CD8-positive, alpha-beta memory T cell (primary cell): ENCODE results near the gene OSBP2. TPM values are rescaled to one million over a fixed set of nuclear protein-coding genes. Genes with fewer than 3 reads are reported as not detected.
"Not testable (repeated sequence)": the region's sequence is repeated elsewhere in the genome, so short reads cannot be mapped to it uniquely, and the experiment has no call there.

ENCODE experiments used
- CTCF ChIA-PET: fragments of 350-600 bp; sonication (Branson Sonifier 250); formaldehyde crosslinking; loops from one replicate; lab custom pipeline; 2021; ENCODE audit warnings: antibody characterized with exemption; lab: Charles Lee
- POLR2A ChIA-PET: fragments of 350-600 bp; sonication (Branson Sonifier 250); formaldehyde crosslinking; loops from one replicate; lab custom pipeline; 2021; ENCODE audit warnings: antibody characterized with exemption; lab: Charles Lee
- DNase-seq, 5 donors: peaks; one replicate each; pipeline versions ENCODE4 v3.0.0 to v3.0.0-alpha.2; 2020 to 2022; ENCODE audit warnings: mixed read lengths in 1 of 5
- H3K27ac ChIP-seq: one replicate; pipeline ENCODE4 v1.7.0; 2013; ENCODE audit warnings: low read depth, mild to moderate bottlenecking, low read length, moderate library complexity
- H3K27me3 ChIP-seq: 2 replicates; pipeline ENCODE4 v1.7.0; 2013; ENCODE audit warnings: low read length, mild to moderate bottlenecking; ENCODE audit not compliant: insufficient read depth, poor library complexity, severe bottlenecking
- H3K36me3 ChIP-seq: 2 replicates; pipeline ENCODE4 v1.7.0; 2013; ENCODE audit warnings: mild to moderate bottlenecking, low read length, moderate library complexity; ENCODE audit not compliant: insufficient read depth
- H3K4me1 ChIP-seq: 2 replicates; pipeline ENCODE4 v1.7.0; 2013; ENCODE audit warnings: mild to moderate bottlenecking, low read length, moderate library complexity; ENCODE audit not compliant: insufficient read depth
- H3K4me3 ChIP-seq: 2 replicates; pipeline ENCODE4 v1.7.0; 2013; ENCODE audit warnings: mild to moderate bottlenecking, low read length
- H3K9me3 ChIP-seq: 2 replicates; pipeline ENCODE4 v1.7.0; 2013; ENCODE audit warnings: mild to moderate bottlenecking, low read length
- H3K27ac Mint-ChIP-seq, 8 donors: one replicate each; pipeline ENCODE4 v1.8.0; 2020 to 2021; ENCODE audit warnings: mixed read lengths in 8 of 8, mild to moderate bottlenecking in 6 of 8, inconsistent platforms in 3 of 8, moderate library complexity in 3 of 8
- H3K27me3 Mint-ChIP-seq, 2 donors: one replicate each; pipeline ENCODE4 v1.8.0; 2020 to 2021; ENCODE audit warnings: mixed read lengths in 2 of 2, mild to moderate bottlenecking in 1 of 2, moderate library complexity in 1 of 2
- H3K36me3 Mint-ChIP-seq, 3 donors: one replicate each; pipeline ENCODE4 v1.8.0; 2020 to 2021; ENCODE audit warnings: mixed read lengths in 3 of 3, inconsistent platforms in 1 of 3, mild to moderate bottlenecking in 1 of 3
- H3K4me1 Mint-ChIP-seq, 3 donors: one replicate each; pipeline ENCODE4 v1.8.0; 2020 to 2021; ENCODE audit warnings: mixed read lengths in 3 of 3, inconsistent platforms in 1 of 3, mild to moderate bottlenecking in 1 of 3
- H3K4me3 Mint-ChIP-seq, 7 donors: one replicate each; pipeline ENCODE4 v1.8.0; 2020 to 2021; ENCODE audit warnings: mixed read lengths in 7 of 7, mild to moderate bottlenecking in 6 of 7, moderate library complexity in 4 of 7, inconsistent platforms in 2 of 7
- H3K9me3 Mint-ChIP-seq, 5 donors: one replicate each; pipeline ENCODE4 v1.8.0; 2020 to 2022; ENCODE audit warnings: mixed read lengths in 5 of 5, mild to moderate bottlenecking in 3 of 5, moderate library complexity in 2 of 5, inconsistent platforms in 1 of 5
- polyA plus RNA-seq: library from polyadenylated mRNA; unstranded; fragments of 300-500 nt; fragmentation: Illumina TruSeq; gene quantifications from one replicate; pipeline ENCODE4 v1.2.3, GENCODE V29; 2021
- total RNA-seq, 2 experiments: library from RNA; stranded (reverse); gene quantifications; one replicate each; pipeline ENCODE4 v1.2.3, GENCODE V29; 2021

Gene OSBP2
- total and polyA plus RNA-seq, 3 experiments from 2014 or later: 0.66 to 0.74 (median 0.74) TPM

DNA sequence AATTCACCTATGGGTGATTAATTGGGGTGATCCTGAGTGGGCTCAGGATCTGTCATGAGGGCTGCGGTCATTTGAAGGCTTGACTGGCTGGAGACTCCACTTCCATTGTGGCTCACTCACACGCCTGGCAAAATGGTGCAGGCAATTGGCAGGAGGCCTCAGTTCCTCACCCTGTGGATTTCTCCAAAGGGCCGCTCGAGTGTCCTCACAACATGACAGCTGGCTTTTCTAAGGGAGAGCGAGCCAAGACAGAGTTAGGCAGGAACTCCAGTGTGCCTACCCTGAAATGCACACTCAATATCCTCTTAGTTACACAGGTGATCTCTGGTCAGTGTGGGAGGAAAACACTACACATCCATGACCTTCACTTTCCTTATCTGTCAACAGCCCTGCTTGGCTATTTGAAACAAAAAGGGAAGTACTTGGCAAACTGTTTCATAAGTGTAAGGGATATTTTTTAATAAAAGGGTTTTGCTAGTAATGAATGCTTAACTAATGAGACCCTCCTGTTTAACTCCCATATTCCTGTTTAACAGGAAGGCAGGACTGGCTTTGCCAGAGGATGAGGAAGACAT is 25.7 kb downstream of the OSBP2 start:
- no peak for DNase-seq
- Mint-ChIP-seq H3K27ac (no peak overlapping the region), H3K4me3 (no peak overlapping the region), H3K4me1 (no peaks in the 10 kb centered on the region), H3K36me3 (peaks cover 0 to 4% (median 0%) of the 10 kb centered on the region in 3 donors), H3K27me3 (peaks cover 0 to 2% of the 10 kb centered on the region in 2 donors), H3K9me3 (no peaks in the 10 kb centered on the region)
- Histone ChIP-seq H3K4me3 (no peak overlapping the region), H3K27ac (no peak overlapping the region), H3K9me3 (no peaks in the 10 kb centered on the region), H3K27me3 (no peaks in the 10 kb centered on the region), H3K36me3 (no peaks in the 10 kb centered on the region), H3K4me1 (no peaks in the 10 kb centered on the region)
- POLR2A ChIA-PET: no interaction called here
- CTCF ChIA-PET: interaction anchor here (1.3 kb wide), 1 partner anchor 86 kb away, joined by 3 read pairs; no protein-coding TSS in a partner anchor

- POLR2A ChIA-PET: no interaction called here
- Histone ChIP-seq H3K9me3 (no peaks in the 10 kb centered on the region), H3K27me3 (no peaks in the 10 kb centered on the region), H3K4me1 (no peaks in the 10 kb centered on the region), H3K27ac (no peak overlapping the region), H3K4me3 (no peak overlapping the region), H3K36me3 (no peaks in the 10 kb centered on the region)
- CTCF ChIA-PET: no interaction called here
- no peak overlapping the region for H3K27ac Mint-ChIP-seq
- H3K36me3 Mint-ChIP-seq: peaks cover 0 to 2% (median 0%) of the 10 kb centered on the region in 3 donors
- H3K4me1 Mint-ChIP-seq: no peaks in the 10 kb centered on the region
- no peaks in the 10 kb centered on the region for H3K9me3 Mint-ChIP-seq
- DNase-seq: no peak
- peaks cover 2 to 3% of the 10 kb centered on the region in 2 donors for H3K27me3 Mint-ChIP-seq
- no peak overlapping the region for H3K4me3 Mint-ChIP-seq
These were observed 27.1 kb downstream of the OSBP2 start for GRCh38 chr22:30721741-30722140.

DNA sequence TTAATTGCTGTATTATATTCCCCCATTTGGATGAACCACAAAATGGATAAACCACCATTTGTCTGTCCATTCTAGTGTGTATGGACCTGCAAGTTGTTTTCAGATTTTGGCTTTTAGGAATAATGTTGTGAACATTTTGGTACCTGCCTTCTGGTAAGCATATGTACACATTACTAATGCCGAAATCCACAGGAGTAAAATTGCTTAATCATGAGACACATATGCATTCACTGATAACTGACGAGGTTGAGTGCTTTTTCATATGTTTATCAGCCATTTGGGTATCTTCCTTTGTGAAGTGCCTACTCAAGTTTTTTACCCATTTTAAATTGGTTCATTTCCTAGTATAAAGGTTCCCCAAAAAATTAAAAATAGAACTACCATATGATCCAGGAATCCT is 34.2 kb downstream of the OSBP2 start:
- Histone ChIP-seq H3K9me3 (no peaks in the 10 kb centered on the region), H3K4me3 (no peak overlapping the region), H3K36me3 (no peaks in the 10 kb centered on the region), H3K27ac (no peak overlapping the region), H3K27me3 (no peaks in the 10 kb centered on the region), H3K4me1 (no peaks in the 10 kb centered on the region)
- DNase-seq: no peak
- no peaks in the 10 kb centered on the region for H3K4me1 Mint-ChIP-seq
- POLR2A ChIA-PET: no interaction called here
- H3K36me3 Mint-ChIP-seq: no peaks in the 10 kb centered on the region
- CTCF ChIA-PET: no interaction called here
- peaks cover 0 to 1% (median 0%) of the 10 kb centered on the region in 5 donors for H3K9me3 Mint-ChIP-seq
- no peak overlapping the region for H3K4me3 Mint-ChIP-seq
- no peak overlapping the region for H3K27ac Mint-ChIP-seq
- H3K27me3 Mint-ChIP-seq: peaks cover 0 to 3% of the 10 kb centered on the region in 2 donors

DNA sequence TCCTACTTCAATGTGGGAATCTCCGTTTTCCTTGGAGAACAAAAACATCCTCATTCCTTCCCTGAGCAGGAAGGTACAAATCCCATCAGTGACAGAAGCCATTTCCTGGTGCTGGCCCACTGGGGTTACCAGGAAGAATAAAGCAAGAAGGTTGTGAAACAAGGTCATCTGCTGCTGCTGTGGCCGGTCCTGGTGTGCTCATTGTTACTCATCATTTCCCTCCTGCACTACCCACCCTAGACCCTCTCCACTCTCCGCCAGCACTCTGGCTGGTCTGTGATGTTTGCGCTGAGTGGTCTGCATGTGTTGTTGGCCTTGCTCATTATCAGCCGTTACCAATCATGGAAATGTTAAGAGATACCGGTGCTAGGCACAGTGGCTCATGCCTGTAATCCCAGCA is 37.0 kb downstream of the OSBP2 start:
- H3K36me3 Mint-ChIP-seq: peaks cover 0 to 4% (median 0%) of the 10 kb centered on the region in 3 donors

GRCh38 chr22:30732426-30732825 is 37.8 kb downstream of the OSBP2 start:
- Mint-ChIP-seq H3K36me3 (peaks cover 0 to 4% (median 0%) of the 10 kb centered on the region in 3 donors), H3K4me3 (no peak overlapping the region)
- POLR2A ChIA-PET: no interaction called here

More for the DNA sequence above, 37.0 kb downstream of the OSBP2 start:
- H3K4me1 Mint-ChIP-seq: no peaks in the 10 kb centered on the region
- no peaks in the 10 kb centered on the region for H3K27me3 ChIP-seq
- H3K9me3 Mint-ChIP-seq: peaks cover 0 to 3% (median 0%) of the 10 kb centered on the region in 5 donors
- no peak overlapping the region for H3K27ac ChIP-seq
- CTCF ChIA-PET: no interaction called here
- POLR2A ChIA-PET: no interaction called here
- no peak overlapping the region for H3K4me3 Mint-ChIP-seq
- H3K4me1 ChIP-seq: no peaks in the 10 kb centered on the region
- no peaks in the 10 kb centered on the region for H3K27me3 Mint-ChIP-seq
- H3K36me3 ChIP-seq: no peaks in the 10 kb centered on the region
- no peaks in the 10 kb centered on the region for H3K9me3 ChIP-seq
- H3K4me3 ChIP-seq: no peak overlapping the region
- no peak for DNase-seq
- H3K27ac Mint-ChIP-seq: peak overlapping the region in 1 of 8 donors; percentile 4

DNA sequence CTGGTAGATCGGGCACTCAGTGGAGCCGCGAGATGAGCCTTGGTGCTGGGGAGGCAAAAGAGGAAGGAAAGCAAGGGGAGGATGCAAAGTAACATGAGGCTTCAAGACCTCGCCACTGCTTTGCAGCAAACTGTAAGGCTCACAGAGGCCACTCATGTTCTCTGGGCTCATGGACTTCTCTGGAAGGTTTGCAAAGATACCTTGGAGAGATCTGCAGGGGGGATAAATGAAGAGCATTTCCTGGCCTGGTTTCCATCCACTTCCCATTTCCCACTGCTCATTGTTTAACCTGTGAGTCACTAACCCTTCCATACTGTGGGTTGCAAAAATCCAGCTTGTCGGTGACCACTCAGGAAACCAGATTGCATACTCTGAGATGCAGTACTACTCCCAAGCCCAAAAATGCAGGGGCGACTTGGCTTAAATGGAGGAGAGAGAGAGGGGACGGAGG is 38.5 kb downstream of the OSBP2 start:
- peaks cover 0 to 3% (median 0%) of the 10 kb centered on the region in 5 donors for H3K9me3 Mint-ChIP-seq
- peaks cover 0 to 4% (median 0%) of the 10 kb centered on the region in 3 donors for H3K36me3 Mint-ChIP-seq
- H3K4me3 Mint-ChIP-seq: no peak overlapping the region
- H3K4me3 ChIP-seq: no peak overlapping the region
- no peaks in the 10 kb centered on the region for H3K4me1 ChIP-seq
- no peaks in the 10 kb centered on the region for H3K27me3 ChIP-seq
- no peak overlapping the region for H3K27ac ChIP-seq
- no peaks in the 10 kb centered on the region for H3K27me3 Mint-ChIP-seq
- no peaks in the 10 kb centered on the region for H3K9me3 ChIP-seq
- no peaks in the 10 kb centered on the region for H3K4me1 Mint-ChIP-seq
- DNase-seq: no peak
- no peak overlapping the region for H3K27ac Mint-ChIP-seq
- no peaks in the 10 kb centered on the region for H3K36me3 ChIP-seq
- ChIA-PET CTCF (no interaction called here), POLR2A (no interaction called here)

More at GRCh38 chr22:30732426-30732825, 37.8 kb downstream of the OSBP2 start:
- H3K27ac ChIP-seq: no peak overlapping the region
- Mint-ChIP-seq H3K9me3 (peaks cover 0 to 3% (median 0%) of the 10 kb centered on the region in 5 donors), H3K27me3 (no peaks in the 10 kb centered on the region), H3K27ac (no peak overlapping the region), H3K4me1 (no peaks in the 10 kb centered on the region)
- H3K4me1 ChIP-seq: no peaks in the 10 kb centered on the region
- no peaks in the 10 kb centered on the region for H3K27me3 ChIP-seq
- H3K36me3 ChIP-seq: no peaks in the 10 kb centered on the region
- CTCF ChIA-PET: no interaction called here
- no peak overlapping the region for H3K4me3 ChIP-seq
- H3K9me3 ChIP-seq: no peaks in the 10 kb centered on the region
- no peak for DNase-seq

DNA sequence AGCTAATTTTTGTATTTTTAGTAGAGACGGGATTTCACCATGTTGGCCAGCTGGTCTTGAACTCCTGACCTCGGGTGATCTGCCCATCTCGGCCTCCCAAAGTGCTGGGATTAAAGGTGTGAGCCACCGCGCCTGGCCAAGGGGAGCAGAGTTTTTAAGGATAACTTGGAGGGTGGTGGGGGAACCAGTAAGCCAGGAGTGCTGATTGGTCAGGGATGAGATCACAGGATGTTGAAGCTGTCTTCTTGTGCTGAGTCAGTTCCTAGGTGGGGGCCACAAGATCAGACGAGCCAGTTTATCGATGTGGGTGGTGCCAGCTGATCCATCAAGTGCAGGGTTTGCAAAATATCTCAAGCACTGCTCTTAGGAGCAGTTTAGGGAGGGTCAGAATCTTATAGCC is 45.3 kb downstream of the OSBP2 start:
- H3K4me1 ChIP-seq, H3K9me3 Mint-ChIP-seq, H3K27ac ChIP-seq, H3K36me3 Mint-ChIP-seq, CTCF ChIA-PET, H3K9me3 ChIP-seq, DNase-seq, H3K36me3 ChIP-seq, H3K4me3 ChIP-seq, POLR2A ChIA-PET, H3K27me3 ChIP-seq: not testable (repeated sequence)
- peaks cover 1 to 12% of the 10 kb centered on the region in 2 donors for H3K27me3 Mint-ChIP-seq
- H3K27ac Mint-ChIP-seq: peak overlapping the region in 1 of 8 donors; percentile 72
- H3K4me1 Mint-ChIP-seq: peaks cover 15 to 32% (median 23%) of the 10 kb centered on the region in 3 donors
- peak overlapping the region in 2 of 7 donors; percentile 50 to 62 for H3K4me3 Mint-ChIP-seq

- H3K36me3 ChIP-seq, CTCF ChIA-PET, DNase-seq, H3K27ac ChIP-seq, H3K27me3 ChIP-seq, H3K9me3 Mint-ChIP-seq, H3K9me3 ChIP-seq, H3K4me1 ChIP-seq, H3K4me3 ChIP-seq, H3K36me3 Mint-ChIP-seq, POLR2A ChIA-PET: not testable (repeated sequence)
- Mint-ChIP-seq H3K27ac (peak overlapping the region in 3 of 8 donors; percentile 49 to 80 (median 72)), H3K4me1 (peaks cover 15 to 34% (median 25%) of the 10 kb centered on the region in 3 donors), H3K27me3 (peaks cover 1 to 12% of the 10 kb centered on the region in 2 donors), H3K4me3 (peak overlapping the region in 5 of 7 donors; percentile 50 to 62 (median 59))
These were observed 45.8 kb downstream of the OSBP2 start for GRCh38 chr22:30740511-30740910.
